Measurements from ENCODE around the gene C19orf12. TPM values are rescaled to one million over a fixed set of nuclear protein-coding genes. Genes with fewer than 3 reads are reported as not detected.

Gene C19orf12
- total and polyA plus RNA-seq, 2 of the 4 experiments (the other 2 are of a cell fraction), result 16.3 to 24.0 TPM

DNA sequence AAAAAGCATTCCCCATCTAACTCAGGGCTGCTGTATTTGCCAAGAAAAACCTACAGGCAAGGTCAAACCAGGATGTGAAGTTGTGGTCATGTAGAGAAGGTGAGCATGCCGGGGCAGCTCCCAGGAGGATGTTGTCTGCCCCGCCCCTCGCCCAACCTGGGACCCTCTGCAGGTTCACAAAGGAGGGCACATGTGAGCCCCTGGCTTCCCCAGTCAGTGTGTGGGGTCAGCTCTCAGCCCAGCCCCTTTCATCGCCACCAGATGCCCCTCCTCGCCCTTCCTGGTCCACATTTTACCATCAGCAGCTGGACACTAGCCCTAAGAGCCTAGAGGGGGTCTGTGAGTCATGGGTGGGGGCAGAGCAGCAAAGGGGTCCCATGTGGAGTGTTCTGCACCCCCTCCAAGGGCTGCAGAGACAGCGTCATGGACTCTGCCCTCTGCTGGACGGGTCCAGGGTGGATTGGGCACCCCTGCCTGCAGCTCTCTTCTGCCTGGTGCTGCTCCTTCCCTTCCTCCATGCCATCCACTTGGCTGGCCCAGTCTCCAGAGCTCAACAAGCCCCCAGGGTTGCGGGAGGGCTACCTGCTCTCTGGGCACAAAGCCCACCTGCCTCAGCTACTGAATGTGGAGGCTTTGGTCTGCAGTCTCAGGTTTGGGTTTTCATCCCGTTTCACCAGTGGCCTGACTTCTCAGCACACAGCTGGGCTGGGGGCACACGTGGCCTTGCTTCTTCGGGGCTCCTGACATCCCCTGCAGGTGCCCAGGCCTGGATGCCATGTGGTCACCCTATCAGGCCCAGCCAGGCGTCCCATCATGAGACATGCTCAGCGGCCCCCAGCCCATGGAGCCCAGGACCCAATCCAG is 46.1 kb downstream of the C19orf12 start:
- Histone ChIP-seq H2BK20ac (ENCODE audit: low read depth, low read length) (no peak overlapping the region), H3K4me2 (ENCODE audit: low read depth, low read length) (no peak overlapping the region), H3K4me3 (ENCODE audit: insufficient read depth, low read depth, low read length) (no peak overlapping the region), H3K27ac (ENCODE audit: insufficient read depth, low read length) (no peak overlapping the region), H3K9ac (ENCODE audit: low read depth, low read length) (no peak overlapping the region), H4K91ac (ENCODE audit: insufficient read depth, low read depth, low read length) (no peak overlapping the region; the same call in 1 of the 2 replicates), H4K5ac (ENCODE audit: low read depth, low read length) (no peak overlapping the region), H2BK15ac (ENCODE audit: low read depth, low read length) (no peak overlapping the region), H3K56ac (ENCODE audit: extremely low read depth, insufficient read depth, low read length) (no peak overlapping the region), H3K36me3 (ENCODE audit: control insufficient read depth, insufficient read depth, low read length) (peaks cover 4% of the 10 kb centered on the region; the same call in 1 of the 2 replicates), H3K23ac (ENCODE audit: low read depth, low read length) (no peak overlapping the region), H2BK120ac (ENCODE audit: low read depth, low read length) (no peak overlapping the region), H3K27me3 (ENCODE audit: control insufficient read depth, insufficient read depth, low read length) (no peaks in the 10 kb centered on the region), H4K20me1 (ENCODE audit: insufficient read depth, low read length) (peaks cover 43% of the 10 kb centered on the region), H2AK9ac (replicated peaks; ENCODE audit: low read depth, low read length, poor library complexity) (peak overlapping the region; percentile 75), H3K18ac (ENCODE audit: low read depth, low read length) (no peak overlapping the region), H3K4ac (ENCODE audit: low read depth, low read length) (no peak overlapping the region; the same call in 1 of the 2 replicates), H3K14ac (replicated peaks; ENCODE audit: low read depth, low read length) (no peak overlapping the region), H2AFZ (replicated peaks; ENCODE audit: low read length, poor library complexity) (peak overlapping the region; percentile 27), H4K8ac (ENCODE audit: low read depth in 2 of 2, low read length in 2 of 2) (no peak overlapping the region), H3K4me1 (ENCODE audit: control insufficient read depth, insufficient read depth, low read length) (peaks cover 19% of the 10 kb centered on the region), H3K9me3 (ENCODE audit: control insufficient read depth, insufficient read depth, low read length) (no peaks in the 10 kb centered on the region), H2BK5ac (ENCODE audit: low read depth, low read length, poor library complexity, severe bottlenecking) (no peak overlapping the region), H2AK5ac (ENCODE audit: low read depth, low read length) (no peak overlapping the region), H3K79me1 (ENCODE audit: low read depth in 1 of 2, low read length in 2 of 2) (peaks cover 22 to 80% of the 10 kb centered on the region in 2 experiments), H3K9me1 (ENCODE audit: insufficient read depth, low read length) (peaks cover 16% of the 10 kb centered on the region)
- intact Hi-C loops (cut with micrococcal nuclease) (no loop called here), in situ Hi-C loops (cut with MboI; ENCODE audit: low sequenced_read_pairs) (no loop called here), dilution Hi-C loops (cut with HindIII; ENCODE audit: low sequenced_read_pairs, unreplicated experiment) (no loop called here)
- BruUV-seq (replicated peaks), result no TSS peak
- WGBS, 2 experiments (ENCODE audit: extremely low coverage in 2 of 2, insufficient read length in 1 of 2), result 93% methylated on average over 3 of the region's 13 CpGs; no CpG with 5 or more reads in 1 of the 2 experiments
- ChIA-PET CTCF (interaction anchor here (0.7 to 1.6 kb wide), 2 partner anchors 9 to 59 kb away, joined by 4 to 6 read pairs; no protein-coding TSS in a partner anchor), POLR2A (ENCODE audit: unreplicated experiment) (no interaction called here)
- no peak for ATAC-seq (ENCODE audit: low read depth)
- DNase-seq, result no peak
- TF ChIP-seq, protein P1, sequence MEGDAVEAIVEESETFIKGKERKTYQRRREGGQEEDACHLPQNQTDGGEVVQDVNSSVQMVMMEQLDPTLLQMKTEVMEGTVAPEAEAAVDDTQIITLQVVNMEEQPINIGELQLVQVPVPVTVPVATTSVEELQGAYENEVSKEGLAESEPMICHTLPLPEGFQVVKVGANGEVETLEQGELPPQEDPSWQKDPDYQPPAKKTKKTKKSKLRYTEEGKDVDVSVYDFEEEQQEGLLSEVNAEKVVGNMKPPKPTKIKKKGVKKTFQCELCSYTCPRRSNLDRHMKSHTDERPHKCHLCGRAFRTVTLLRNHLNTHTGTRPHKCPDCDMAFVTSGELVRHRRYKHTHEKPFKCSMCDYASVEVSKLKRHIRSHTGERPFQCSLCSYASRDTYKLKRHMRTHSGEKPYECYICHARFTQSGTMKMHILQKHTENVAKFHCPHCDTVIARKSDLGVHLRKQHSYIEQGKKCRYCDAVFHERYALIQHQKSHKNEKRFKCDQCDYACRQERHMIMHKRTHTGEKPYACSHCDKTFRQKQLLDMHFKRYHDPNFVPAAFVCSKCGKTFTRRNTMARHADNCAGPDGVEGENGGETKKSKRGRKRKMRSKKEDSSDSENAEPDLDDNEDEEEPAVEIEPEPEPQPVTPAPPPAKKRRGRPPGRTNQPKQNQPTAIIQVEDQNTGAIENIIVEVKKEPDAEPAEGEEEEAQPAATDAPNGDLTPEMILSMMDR (conservative IDR thresholded peaks at IDR 0.05; ENCODE audit: low read depth, low read length), result 0 out of 2 replicates have a peak, but pooled peaks have one; percentile 6
- no peak for TF ChIP-seq RFX5 (IDR thresholded peaks at IDR 0.05; ENCODE audit: low read depth, low read length)
